ENCODE measurements around the gene DYNC1LI2.
A peak's percentile ranks its signal among the peaks of the same experiment; 100 is the strongest.

The DYNC1LI2 gene

DNA sequence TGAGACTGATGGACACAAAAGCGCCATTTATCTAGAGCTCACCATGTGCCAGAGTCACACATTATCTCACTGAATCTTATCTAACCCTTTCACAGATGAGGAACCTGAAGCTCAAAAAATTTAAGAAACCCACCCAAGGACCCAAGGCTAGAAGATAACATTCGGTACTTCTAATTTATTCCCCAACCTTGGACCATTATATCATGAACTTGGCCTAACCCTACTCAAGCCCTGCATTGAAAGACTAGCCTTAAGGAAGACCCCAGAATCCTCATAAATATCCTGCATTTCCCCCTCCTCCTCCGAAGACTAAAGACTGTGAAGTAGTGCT, 548 bp upstream of the DYNC1LI2 start:
- no peak for TF ChIP-seq JUND (IDR thresholded peaks at IDR 0.05; ENCODE audit: low read depth)
- no peak for DNase-seq (ENCODE audit: low read depth in 1 of 2, low spot score in 1 of 2)
- in situ Hi-C loops (cut with HindIII; ENCODE audit: low pct_unique_long_range_greater_than_20kb, low sequenced_read_pairs) = no loop called here

DNA sequence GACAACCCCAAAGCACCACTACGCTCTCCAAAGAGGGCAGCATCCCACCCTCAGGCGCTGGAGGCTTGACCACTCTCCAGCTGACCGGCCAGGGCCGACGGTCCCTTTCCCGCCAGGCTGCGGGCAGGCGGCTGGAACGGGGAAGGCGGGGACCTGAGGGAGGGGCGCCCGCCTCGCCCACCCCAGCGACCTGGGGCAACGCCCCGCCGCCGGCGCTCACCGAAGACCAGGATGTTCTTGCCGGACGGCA, 431 bp downstream of the DYNC1LI2 start:
- in situ Hi-C loops (cut with HindIII; ENCODE audit: low pct_unique_long_range_greater_than_20kb, low sequenced_read_pairs) = no loop called here
- no peak for DNase-seq (ENCODE audit: low read depth in 1 of 2, low spot score in 1 of 2)
- TF ChIP-seq JUND (IDR thresholded peaks at IDR 0.05; ENCODE audit: low read depth) = no peak

DNA sequence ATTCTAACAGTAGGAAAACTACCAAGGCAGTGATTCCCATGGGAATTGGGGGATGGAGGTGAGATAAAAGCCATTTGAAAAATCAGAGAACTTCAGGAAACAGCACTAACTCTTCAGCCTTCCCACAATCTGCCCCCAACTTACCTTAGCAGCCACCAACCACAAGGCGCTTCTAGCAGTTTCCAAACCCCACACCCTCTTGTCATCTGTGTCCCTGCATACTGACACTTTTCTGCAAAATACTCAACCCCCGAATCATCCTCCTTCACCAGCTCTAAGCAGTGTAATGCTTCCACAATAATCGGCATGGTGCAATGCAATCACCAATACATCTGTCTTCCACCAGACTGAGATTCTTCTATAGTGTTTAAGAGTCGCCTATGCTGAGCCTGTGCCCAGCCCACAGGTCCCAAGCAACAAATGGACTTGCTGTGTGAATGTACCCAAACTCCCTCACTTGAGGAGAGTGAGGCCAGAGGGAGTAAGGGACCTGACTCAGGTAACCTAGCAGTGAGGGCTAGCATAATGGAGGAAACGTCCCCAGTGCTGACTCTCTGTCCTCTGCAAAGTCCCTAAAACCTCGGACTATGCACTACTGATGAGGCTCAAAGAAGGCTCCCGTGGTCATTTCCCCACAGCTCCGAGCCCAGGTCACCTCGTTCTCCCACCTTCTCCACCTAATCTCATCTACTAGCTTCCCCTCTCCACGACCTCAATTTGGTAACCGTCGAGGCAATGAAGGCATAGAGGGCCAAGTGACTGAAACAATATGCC, 943 bp downstream of the DYNC1LI2 start:
- TF ChIP-seq JUND (IDR thresholded peaks at IDR 0.05; ENCODE audit: low read depth) = no peak
- DNase-seq (ENCODE audit: low read depth in 1 of 2, low spot score in 1 of 2) = no peak
- in situ Hi-C loops (cut with HindIII; ENCODE audit: low pct_unique_long_range_greater_than_20kb, low sequenced_read_pairs) = no loop called here

DNA sequence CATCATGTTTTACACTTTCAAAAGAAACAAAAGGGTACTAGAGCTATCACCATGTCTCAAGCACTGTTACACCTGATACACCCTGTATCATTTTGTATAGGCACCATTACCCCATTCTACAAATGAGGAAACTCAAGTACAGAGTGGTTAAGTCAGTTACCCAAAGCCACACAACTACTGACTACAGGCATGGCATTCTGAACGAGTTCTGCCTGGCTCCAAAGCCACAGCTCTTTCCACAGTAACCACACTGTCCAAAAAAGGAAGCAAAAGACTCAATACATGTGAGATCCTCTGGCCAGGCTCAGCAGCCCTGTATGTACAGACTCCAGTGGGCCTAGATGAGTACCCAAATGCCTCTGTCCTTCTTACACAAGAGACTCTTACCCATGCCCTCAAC, 4.7 kb downstream of the DYNC1LI2 start:
- in situ Hi-C loops (cut with HindIII; ENCODE audit: low pct_unique_long_range_greater_than_20kb, low sequenced_read_pairs) = no loop called here
- DNase-seq (ENCODE audit: low read depth in 1 of 2, low spot score in 1 of 2) = no peak
- no peak for TF ChIP-seq JUND (IDR thresholded peaks at IDR 0.05; ENCODE audit: low read depth)

DNA sequence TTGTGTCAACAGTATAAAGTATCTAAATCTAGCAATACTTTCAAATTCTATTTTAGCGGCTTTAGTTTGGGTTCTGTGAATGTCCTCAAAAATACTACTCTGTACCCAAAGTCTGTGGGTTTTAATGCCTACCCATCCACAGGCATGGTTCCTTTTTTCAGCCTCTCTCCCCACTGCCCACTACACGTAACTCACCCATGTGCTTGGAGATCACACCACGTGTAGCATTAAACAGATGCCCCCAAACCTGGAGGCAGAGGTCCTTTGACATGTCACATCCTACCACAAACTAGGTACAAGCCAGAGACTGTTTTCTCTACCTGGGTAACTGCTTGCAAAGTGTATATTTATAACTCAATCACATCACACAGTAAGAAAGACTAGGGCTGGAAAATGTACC, 5.4 kb downstream of the DYNC1LI2 start:
- no peak for TF ChIP-seq JUND (IDR thresholded peaks at IDR 0.05; ENCODE audit: low read depth)
- no peak for DNase-seq (ENCODE audit: low read depth in 1 of 2, low spot score in 1 of 2)
- in situ Hi-C loops (cut with HindIII; ENCODE audit: low pct_unique_long_range_greater_than_20kb, low sequenced_read_pairs) = no loop called here

DNA sequence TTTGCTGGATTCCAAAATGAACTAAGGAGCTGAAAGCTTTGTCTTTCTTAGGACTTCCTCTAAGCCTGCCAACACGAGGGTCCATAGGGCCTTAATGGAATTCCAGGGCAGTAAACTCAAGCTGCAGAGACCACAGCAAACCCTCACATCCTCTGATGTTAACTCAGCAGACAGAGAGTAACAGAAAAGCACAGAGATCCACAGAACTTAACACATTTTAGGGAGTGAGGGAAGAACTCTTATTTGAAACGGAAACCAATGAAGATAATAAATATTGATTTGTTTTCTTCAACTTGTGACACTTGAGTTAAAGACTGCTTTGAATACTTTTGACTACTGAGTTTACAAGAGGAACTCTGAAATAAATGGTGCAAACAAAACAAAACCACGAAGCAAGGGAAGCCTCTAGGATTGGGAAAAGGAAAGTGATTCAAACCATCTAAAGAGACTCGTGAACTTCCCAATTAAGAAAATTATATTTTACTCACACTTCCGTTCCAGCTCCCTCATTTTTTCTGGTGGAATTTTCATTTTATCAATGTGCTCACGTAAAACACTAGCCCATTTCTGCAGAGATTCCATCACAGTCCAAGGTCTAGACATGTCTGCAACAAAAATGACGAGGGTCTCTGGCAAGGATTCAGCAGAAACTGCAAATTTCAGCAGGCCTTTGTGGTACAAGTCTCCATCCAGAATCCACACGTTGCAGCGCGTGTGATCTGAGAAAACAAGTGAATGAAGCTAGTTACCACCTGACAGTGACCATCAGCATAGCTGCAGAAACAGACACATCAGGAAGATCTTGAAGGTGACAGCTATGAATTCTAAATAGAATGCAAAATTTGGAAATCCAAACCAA, 9.2 kb downstream of the DYNC1LI2 start:
- in situ Hi-C loops (cut with HindIII; ENCODE audit: low pct_unique_long_range_greater_than_20kb, low sequenced_read_pairs) = no loop called here
- no peak for TF ChIP-seq JUND (IDR thresholded peaks at IDR 0.05; ENCODE audit: low read depth)
- DNase-seq (ENCODE audit: low read depth in 1 of 2, low spot score in 1 of 2) = no peak

DNA sequence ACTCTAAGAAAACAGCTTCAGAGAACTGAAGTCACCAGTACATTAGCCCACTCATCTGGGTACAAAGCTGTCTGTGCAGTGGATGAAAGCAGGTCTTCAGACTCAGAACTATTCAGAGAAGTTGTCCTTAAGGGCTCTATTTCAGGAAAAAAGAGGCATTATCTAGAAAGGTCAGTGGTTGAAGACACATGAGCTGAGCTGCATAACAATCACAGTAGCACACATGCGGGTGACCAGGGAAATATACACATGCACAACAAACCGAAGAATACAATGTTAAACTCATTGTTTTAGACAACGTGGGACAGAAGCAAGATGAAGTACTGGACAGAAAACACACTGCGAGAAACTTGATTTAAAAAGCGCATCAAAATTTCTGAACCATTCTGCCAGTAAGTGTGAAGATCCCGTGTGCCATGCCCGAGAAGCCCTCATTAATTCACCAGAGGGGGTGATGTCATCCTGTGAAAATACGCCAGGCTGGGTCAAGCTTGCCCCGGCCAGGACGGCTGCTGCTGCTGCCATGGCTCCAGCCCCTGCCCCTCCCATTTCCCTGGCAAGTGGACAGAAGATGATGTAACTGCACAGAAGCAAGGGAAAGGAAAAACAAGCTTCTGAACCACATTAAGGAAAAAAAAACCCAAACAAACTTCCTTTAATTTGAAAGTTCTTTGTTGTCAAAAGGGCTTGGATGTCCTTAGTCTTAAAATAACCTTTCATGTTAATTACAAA, 10.1 kb downstream of the DYNC1LI2 start:
- no peak for TF ChIP-seq JUND (IDR thresholded peaks at IDR 0.05; ENCODE audit: low read depth)
- peak in 1 of 2 experiments; percentile 53 for DNase-seq (ENCODE audit: low read depth in 1 of 2, low spot score in 1 of 2)
- in situ Hi-C loops (cut with HindIII; ENCODE audit: low pct_unique_long_range_greater_than_20kb, low sequenced_read_pairs) = no loop called here

DNA sequence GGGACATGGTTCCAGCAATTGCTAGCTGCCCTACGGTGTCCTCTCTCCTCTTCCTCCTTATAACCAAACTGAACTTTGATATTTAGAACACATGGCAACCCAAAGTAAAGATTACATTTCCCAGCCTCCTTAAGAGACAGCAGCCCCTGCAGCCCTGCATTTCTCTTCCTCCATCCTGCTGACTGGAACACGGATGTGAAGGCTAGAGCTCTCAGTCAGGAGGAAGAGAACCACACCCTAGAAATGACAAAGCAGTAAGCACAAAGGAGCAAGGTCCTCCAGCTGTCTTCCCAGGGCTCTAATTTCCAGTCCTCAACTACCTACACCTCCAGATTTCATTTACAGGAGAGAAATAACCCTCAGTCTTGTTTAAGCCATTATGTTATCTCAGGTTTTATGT, 10.9 kb downstream of the DYNC1LI2 start:
- in situ Hi-C loops (cut with HindIII; ENCODE audit: low pct_unique_long_range_greater_than_20kb, low sequenced_read_pairs) = no loop called here

DNA sequence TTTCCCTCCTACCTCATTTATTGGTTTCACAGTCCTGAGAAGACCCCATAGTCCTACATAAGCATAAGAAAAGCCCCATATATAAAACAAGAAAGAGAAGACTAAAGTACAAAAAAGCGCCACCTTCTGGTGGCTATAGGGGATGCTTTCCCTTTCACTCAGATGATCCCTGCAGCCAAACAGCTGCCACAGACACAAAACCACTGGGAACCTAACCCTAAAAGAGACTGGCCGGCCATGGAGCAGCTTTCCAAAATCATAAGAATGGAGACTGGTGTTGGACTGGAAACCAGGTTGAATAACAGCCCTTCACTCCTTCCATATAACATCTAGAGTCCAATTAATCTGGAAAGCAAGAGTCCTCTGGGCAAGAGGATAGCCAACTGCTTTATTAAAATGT, 11.4 kb downstream of the DYNC1LI2 start:
- DNase-seq (ENCODE audit: low read depth in 1 of 2, low spot score in 1 of 2) = peak in 1 of 2 experiments; percentile 48
- TF ChIP-seq JUND (IDR thresholded peaks at IDR 0.05; ENCODE audit: low read depth) = no peak
- in situ Hi-C loops (cut with HindIII; ENCODE audit: low pct_unique_long_range_greater_than_20kb, low sequenced_read_pairs) = no loop called here

More for the DNA sequence above, 10.9 kb downstream of the DYNC1LI2 start:
- no peak for TF ChIP-seq JUND (IDR thresholded peaks at IDR 0.05; ENCODE audit: low read depth)
- DNase-seq (ENCODE audit: low read depth in 1 of 2, low spot score in 1 of 2) = no peak

DNA sequence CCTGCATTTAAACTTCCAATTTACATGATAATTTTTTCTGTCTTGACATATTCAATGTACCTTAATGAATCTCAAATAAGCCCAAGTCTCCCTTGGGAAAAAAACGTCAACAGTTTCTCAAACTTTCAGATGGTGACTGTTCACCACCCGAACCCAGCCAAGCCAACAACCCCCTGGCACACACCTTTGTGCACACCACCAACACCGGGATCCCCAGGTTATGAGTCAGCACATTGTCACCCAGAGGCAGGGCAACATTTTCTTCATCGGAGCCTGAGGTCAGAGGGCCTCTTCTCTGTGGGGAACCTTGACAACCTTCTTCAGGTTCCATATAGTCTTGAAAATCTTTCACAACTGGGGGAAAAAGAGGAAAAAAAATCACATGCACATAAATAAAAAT, 15.5 kb downstream of the DYNC1LI2 start:
- in situ Hi-C loops (cut with HindIII; ENCODE audit: low pct_unique_long_range_greater_than_20kb, low sequenced_read_pairs) = no loop called here
- no peak for TF ChIP-seq JUND (IDR thresholded peaks at IDR 0.05; ENCODE audit: low read depth)
- DNase-seq (ENCODE audit: low read depth in 1 of 2, low spot score in 1 of 2) = no peak

DNA sequence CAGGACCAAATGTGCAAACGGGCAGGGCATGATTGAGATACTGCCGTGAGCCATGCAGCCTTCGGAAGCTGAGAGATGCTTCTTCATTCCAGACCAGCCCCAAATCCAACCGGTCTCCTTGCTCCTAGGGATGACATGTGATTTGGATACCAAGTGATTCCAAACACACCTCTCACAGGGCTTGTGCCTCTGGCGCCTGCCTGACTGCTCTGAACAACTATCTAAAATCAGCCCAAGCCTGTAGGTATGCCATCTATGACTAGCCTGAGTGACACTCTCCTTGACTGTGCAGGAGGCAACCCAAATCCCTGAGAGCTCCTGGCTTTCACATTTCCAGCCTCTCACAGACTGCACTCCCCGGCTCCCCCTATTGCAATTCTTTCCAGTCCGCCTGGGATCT, 20.3 kb downstream of the DYNC1LI2 start:
- no peak for DNase-seq (ENCODE audit: low read depth in 1 of 2, low spot score in 1 of 2)
- TF ChIP-seq JUND (IDR thresholded peaks at IDR 0.05; ENCODE audit: low read depth) = no peak
- in situ Hi-C loops (cut with HindIII; ENCODE audit: low pct_unique_long_range_greater_than_20kb, low sequenced_read_pairs) = no loop called here

DNA sequence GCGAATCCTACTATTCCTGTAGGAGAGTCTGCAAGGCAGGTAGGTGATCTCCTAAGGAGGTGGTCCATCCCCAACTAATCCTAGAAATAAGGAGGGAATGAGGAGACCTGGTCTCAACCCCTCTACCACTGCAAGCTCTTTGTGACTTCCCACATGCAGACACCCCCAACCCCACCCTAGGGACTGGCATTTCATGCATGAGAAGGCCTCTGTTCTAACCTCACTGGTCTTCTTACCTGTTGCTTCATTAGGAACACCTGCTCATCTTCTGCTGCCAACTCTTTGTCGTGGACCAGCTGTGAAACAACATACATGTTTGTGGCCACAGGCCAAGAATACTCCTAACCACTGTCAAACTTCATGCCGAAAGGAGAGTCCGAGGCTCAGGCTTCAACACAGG, 22.6 kb downstream of the DYNC1LI2 start:
- no peak for DNase-seq (ENCODE audit: low read depth in 1 of 2, low spot score in 1 of 2)
- no peak for TF ChIP-seq JUND (IDR thresholded peaks at IDR 0.05; ENCODE audit: low read depth)
- in situ Hi-C loops (cut with HindIII; ENCODE audit: low pct_unique_long_range_greater_than_20kb, low sequenced_read_pairs) = no loop called here

All from T47D (cell line).